IMR-90 (cell line): ENCODE measurements around the gene RADIL. TPM values are rescaled to one million over a fixed set of nuclear protein-coding genes. Genes with fewer than 3 reads are reported as not detected.

Experiments used
- ATAC-seq: fragments of 200-7000 bp; cut with Tn5 transposase; 2 replicates; pipeline ENCODE4 v1.9.1; 2020; ENCODE audit warnings: low read depth, mild to moderate bottlenecking, moderate library complexity
- BruUV-seq: library from RNA; stranded (reverse); fragments of 400-500 nt; replicated peaks from 2 replicates; lab custom pipeline; 2021; lab: Mats Ljungman, UMichigan
- CTCF ChIA-PET: fragments of 300-600 bp; formaldehyde crosslinking; extraction: SDS; loops from one replicate; lab custom pipeline; 2021; ENCODE audit warnings: antibody characterized with exemption; lab: Yijun Ruan, JAX
- POLR2A ChIA-PET: fragments of 300-600 bp; sonication (Branson Sonifier 250); formaldehyde crosslinking; loops from one replicate; lab custom pipeline; 2022; ENCODE audit warnings: antibody characterized with exemption; ENCODE audit not compliant: unreplicated experiment; lab: Charles Lee
- DNase-seq: peaks from one replicate; pipeline ENCODE4 v3.0.0; 2013
- H2AFZ ChIP-seq: replicated peaks from 2 replicates; pipeline ENCODE3; 2013; ENCODE audit warnings: low read length, mild to moderate bottlenecking; ENCODE audit not compliant: poor library complexity
- H2AK5ac ChIP-seq: 2 replicates; pipeline ENCODE4 v1.6.1; 2013; ENCODE audit warnings: low read depth, low read length, inconsistent platforms
- H2AK9ac ChIP-seq: replicated peaks from 2 replicates; pipeline ENCODE3; 2013; ENCODE audit warnings: mild to moderate bottlenecking, low read depth, low read length, moderate library complexity; ENCODE audit not compliant: poor library complexity
- H2BK120ac ChIP-seq: 2 replicates; pipeline ENCODE4 v1.6.1; 2013; ENCODE audit warnings: low read depth, low read length, inconsistent platforms
- H2BK15ac ChIP-seq: 3 replicates; pipeline ENCODE4 v1.6.1; 2013; ENCODE audit warnings: low read depth, low read length, inconsistent platforms
- H2BK20ac ChIP-seq: 2 replicates; pipeline ENCODE4 v1.6.1; 2013; ENCODE audit warnings: low read depth, mild to moderate bottlenecking, inconsistent platforms, low read length, moderate library complexity
- H2BK5ac ChIP-seq: 2 replicates; pipeline ENCODE4 v1.6.1; 2013; ENCODE audit warnings: mild to moderate bottlenecking, low read depth, low read length, inconsistent platforms; ENCODE audit not compliant: poor library complexity, severe bottlenecking
- H3K14ac ChIP-seq: replicated peaks from 2 replicates; pipeline ENCODE4 v1.6.1; 2013; ENCODE audit warnings: low read depth, low read length, inconsistent platforms
- H3K18ac ChIP-seq: 2 replicates; pipeline ENCODE4 v1.6.1; 2013; ENCODE audit warnings: low read depth, low read length, control low read depth
- H3K23ac ChIP-seq: 2 replicates; pipeline ENCODE4 v1.6.1; 2013; ENCODE audit warnings: low read depth, low read length, inconsistent platforms
- H3K27ac ChIP-seq: 2 replicates; pipeline ENCODE4 v1.5.1; 2013; ENCODE audit warnings: mild to moderate bottlenecking, control low read depth, low read length; ENCODE audit not compliant: insufficient read depth
- H3K27me3 ChIP-seq: 2 replicates; pipeline ENCODE4 v1.6.1; 2013; ENCODE audit warnings: low read length; ENCODE audit not compliant: control insufficient read depth, insufficient read depth
- H3K36me3 ChIP-seq: 2 replicates; pipeline ENCODE4 v1.6.1; 2013; ENCODE audit warnings: low read length, mixed read lengths; ENCODE audit not compliant: control insufficient read depth, insufficient read depth
- H3K4ac ChIP-seq: 2 replicates; pipeline ENCODE4 v1.6.1; 2013; ENCODE audit warnings: low read depth, low read length, inconsistent platforms
- H3K4me1 ChIP-seq: 2 replicates; pipeline ENCODE4 v1.6.1; 2013; ENCODE audit warnings: low read length, mixed read lengths; ENCODE audit not compliant: control insufficient read depth, insufficient read depth
- H3K4me2 ChIP-seq: 2 replicates; pipeline ENCODE4 v1.6.1; 2013; ENCODE audit warnings: low read depth, mild to moderate bottlenecking, control low read depth, low read length, moderate library complexity
- H3K4me3 ChIP-seq: 2 replicates; pipeline ENCODE4 v1.5.1; 2013; ENCODE audit warnings: low read depth, mild to moderate bottlenecking, control low read depth, low read length, moderate library complexity; ENCODE audit not compliant: insufficient read depth
- H3K56ac ChIP-seq: 2 replicates; pipeline ENCODE4 v1.6.1; 2013; ENCODE audit warnings: low read length, inconsistent platforms; ENCODE audit not compliant: insufficient read depth; ENCODE audit errors: extremely low read depth
- H3K79me1 ChIP-seq, 2 experiments: 2 replicates each; pipeline ENCODE4 v1.6.1; 2013; ENCODE audit warnings: low read length in 2 of 2, inconsistent platforms in 1 of 2, low read depth in 1 of 2
- H3K9ac ChIP-seq: 2 replicates; pipeline ENCODE4 v1.6.1; 2013; ENCODE audit warnings: low read depth, low read length, control low read depth
- H3K9me1 ChIP-seq: 2 replicates; pipeline ENCODE4 v1.6.1; 2013; ENCODE audit warnings: low read length, inconsistent platforms; ENCODE audit not compliant: insufficient read depth
- H3K9me3 ChIP-seq: 2 replicates; pipeline ENCODE4 v1.6.1; 2013; ENCODE audit warnings: low read length; ENCODE audit not compliant: control insufficient read depth, insufficient read depth
- H4K20me1 ChIP-seq: 2 replicates; pipeline ENCODE4 v1.6.1; 2013; ENCODE audit warnings: low read length, inconsistent platforms; ENCODE audit not compliant: insufficient read depth
- H4K5ac ChIP-seq: 2 replicates; pipeline ENCODE4 v1.6.1; 2013; ENCODE audit warnings: mild to moderate bottlenecking, low read depth, low read length, control low read depth
- H4K8ac ChIP-seq, 2 experiments: 2 replicates each; pipeline ENCODE4 v1.6.1; 2013; ENCODE audit warnings: low read depth in 2 of 2, low read length in 2 of 2, control low read depth in 1 of 2, inconsistent platforms in 1 of 2
- H4K91ac ChIP-seq: 2 replicates; pipeline ENCODE4 v1.6.1; 2013; ENCODE audit warnings: low read depth, low read length, inconsistent platforms; ENCODE audit not compliant: insufficient read depth
- RCOR1 ChIP-seq: IDR thresholded peaks from 2 replicates; pipeline ENCODE4 v1.6.1; 2012; ENCODE audit warnings: mild to moderate bottlenecking, low read length, improper control_type of control experiment; ENCODE audit not compliant: insufficient replicate concordance
- WGBS, 2 experiments: methylation state at CpG; one replicate each; pipeline versions ENCODE4 v1.1.5 to v1.1.7; 2013; ENCODE audit warnings: missing lambda C conversion rate in 2 of 2; ENCODE audit not compliant: insufficient read length in 1 of 2; ENCODE audit errors: extremely low coverage in 2 of 2; 5-methylcytosine and 5-hydroxymethylcytosine counted together
- dilution Hi-C: fragments of 300-500 bp; cut with HindIII; formaldehyde crosslinking; loops from one replicate; pipeline ENCODE4 v1.14.3; 2018; ENCODE audit warnings: low sequenced_read_pairs; ENCODE audit not compliant: unreplicated experiment
- in situ Hi-C: fragments of 300-500 bp; cut with MboI; formaldehyde crosslinking; loops from 3 replicates; pipeline ENCODE4 v1.14.3; 2019; ENCODE audit warnings: low sequenced_read_pairs, inconsistent platforms, mixed read lengths
- intact Hi-C: fragments of 100-400 bp; cut with micrococcal nuclease; formaldehyde crosslinking; loops from 2 replicates; pipeline ENCODE4 v1.10.0; 2022
- polyA plus RNA-seq, 3 experiments: library from polyadenylated mRNA; depleted of rRNA; stranded (reverse); fragments of >200 nt; gene quantifications; 2 replicates each; pipeline ENCODE4 v1.2.3, GENCODE V29; 2012; ENCODE audit warnings: low replicate concordance in 1 of 3
- total RNA-seq: library from RNA; depleted of rRNA; stranded (reverse); fragments of >200 nt; gene quantifications from 2 replicates; pipeline ENCODE4 v1.2.3, GENCODE V29; 2012
- TF ChIP-seq, protein P1 (sequence below): fragments of 150-350 bp; IDR thresholded peaks from 2 replicates; pipeline ENCODE4 v1.6.1; 2016; ENCODE audit warnings: low read depth, mild to moderate bottlenecking, low read length, moderate library complexity, borderline replicate concordance

RADIL gene
- total and polyA plus RNA-seq, 2 of the 4 experiments (the other 2 are of a cell fraction) = 0.18 to 0.48 TPM

DNA sequence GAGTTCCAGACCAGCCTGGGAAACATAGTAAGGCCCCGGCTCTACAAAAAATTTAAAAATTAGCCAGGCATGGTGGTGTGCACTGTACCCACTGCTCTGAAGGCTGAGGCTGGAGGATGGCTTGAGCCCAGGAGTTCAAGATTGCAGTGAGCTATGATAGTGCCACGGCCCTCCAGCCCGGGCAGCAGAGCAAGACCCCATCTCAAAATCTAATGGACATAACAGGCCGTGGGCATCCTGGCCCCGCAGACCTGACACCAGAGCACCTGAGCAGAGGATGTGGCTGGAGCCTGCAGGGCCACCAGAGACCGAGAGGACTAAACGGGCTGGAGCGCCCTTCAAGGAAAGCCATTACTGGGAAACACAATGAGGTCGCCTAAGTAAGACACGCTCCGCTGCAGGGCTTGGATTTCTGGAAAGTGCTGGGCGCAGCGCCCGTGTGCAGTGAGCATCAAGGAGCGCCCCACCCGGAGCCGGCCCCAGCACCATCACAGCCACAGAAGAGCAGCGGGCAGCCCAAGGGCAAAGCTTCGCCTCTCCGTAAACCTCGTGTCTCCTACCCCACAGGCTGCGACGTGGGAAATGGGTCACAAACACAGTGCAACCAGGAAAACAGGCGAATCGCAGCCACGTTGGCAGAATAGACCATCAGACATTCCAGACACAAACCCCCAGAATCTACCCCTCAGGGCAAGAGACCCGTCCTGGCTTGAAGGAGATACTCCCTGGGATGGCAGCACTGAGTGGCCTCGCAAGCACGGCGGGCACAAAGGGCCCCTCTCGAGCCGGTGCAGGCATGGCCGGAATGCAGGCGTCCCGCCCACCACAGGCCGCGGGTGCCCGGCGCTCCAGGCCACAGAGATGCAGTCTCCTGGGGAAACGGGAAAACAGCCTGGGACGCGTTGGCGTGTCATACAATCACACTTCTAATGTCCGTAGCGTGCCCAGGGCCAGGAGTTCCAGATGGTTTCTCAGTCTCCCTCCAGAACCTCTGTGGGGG, 4.9 kb downstream of the RADIL start:
- Histone ChIP-seq H4K91ac (no peak overlapping the region), H3K18ac (no peak overlapping the region), H3K79me1 (no peaks in the 10 kb centered on the region), H3K4ac (no peak overlapping the region), H3K27me3 (peaks cover 2% of the 10 kb centered on the region; the same call in 1 of the 2 replicates), H2AK9ac (no peak overlapping the region), H4K20me1 (no peaks in the 10 kb centered on the region), H2BK120ac (no peak overlapping the region), H3K56ac (no peak overlapping the region), H3K27ac (no peak overlapping the region), H2BK15ac (no peak overlapping the region), H3K9me1 (no peaks in the 10 kb centered on the region), H3K36me3 (no peaks in the 10 kb centered on the region), H3K4me1 (peaks cover 2% of the 10 kb centered on the region; the same call in 1 of the 2 replicates), H4K8ac (no peak overlapping the region), H3K9ac (no peak overlapping the region), H3K14ac (no peak overlapping the region), H2AFZ (no peak overlapping the region), H3K4me2 (no peak overlapping the region), H3K4me3 (no peak overlapping the region), H4K5ac (no peak overlapping the region), H2AK5ac (no peak overlapping the region), H2BK5ac (no peak overlapping the region), H3K23ac (no peak overlapping the region), H3K9me3 (no peaks in the 10 kb centered on the region), H2BK20ac (no peak overlapping the region)
- 76% methylated on average over 21 of the region's 45 CpGs; no CpG with 5 or more reads in 1 of the 2 experiments for WGBS, 2 experiments
- intact Hi-C loops (no loop called here), in situ Hi-C loops (no loop called here), dilution Hi-C loops (no loop called here)
- DNase-seq (no peak), ATAC-seq (no peak)
- ChIA-PET POLR2A (no interaction called here), CTCF (no interaction called here)
- TF ChIP-seq RCOR1 = no peak
- TF ChIP-seq, protein P1, sequence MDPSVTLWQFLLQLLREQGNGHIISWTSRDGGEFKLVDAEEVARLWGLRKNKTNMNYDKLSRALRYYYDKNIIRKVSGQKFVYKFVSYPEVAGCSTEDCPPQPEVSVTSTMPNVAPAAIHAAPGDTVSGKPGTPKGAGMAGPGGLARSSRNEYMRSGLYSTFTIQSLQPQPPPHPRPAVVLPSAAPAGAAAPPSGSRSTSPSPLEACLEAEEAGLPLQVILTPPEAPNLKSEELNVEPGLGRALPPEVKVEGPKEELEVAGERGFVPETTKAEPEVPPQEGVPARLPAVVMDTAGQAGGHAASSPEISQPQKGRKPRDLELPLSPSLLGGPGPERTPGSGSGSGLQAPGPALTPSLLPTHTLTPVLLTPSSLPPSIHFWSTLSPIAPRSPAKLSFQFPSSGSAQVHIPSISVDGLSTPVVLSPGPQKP = no peak
- no TSS peak for BruUV-seq
